Fibroblast of villous mesenchyme (primary cell): ENCODE data around the gene ZBED2. TPM values are rescaled to one million over a fixed set of nuclear protein-coding genes. Genes with fewer than 3 reads are reported as not detected.

Experiments
- DNase-seq: peaks from one replicate; pipeline ENCODE4 v3.0.0-alpha.2; 2010; ENCODE audit warnings: low read depth
- H3K4me3 ChIP-seq: 2 replicates; pipeline ENCODE4 v1.5.1; 2011; ENCODE audit warnings: low read depth, mild to moderate bottlenecking, low read length
- total RNA-seq: library from RNA; depleted of rRNA; stranded (reverse); fragments of >200 nt; gene quantifications from 2 replicates; pipeline ENCODE4 v1.2.3, GENCODE V29; 2012
- TF ChIP-seq, protein P1 (sequence below): IDR thresholded peaks from 2 replicates; pipeline ENCODE4 v1.5.1; 2012; ENCODE audit warnings: low read depth, mild to moderate bottlenecking, low read length; ENCODE audit not compliant: insufficient read depth

ZBED2 gene
- total RNA-seq, 1 donor = not detected

DNA sequence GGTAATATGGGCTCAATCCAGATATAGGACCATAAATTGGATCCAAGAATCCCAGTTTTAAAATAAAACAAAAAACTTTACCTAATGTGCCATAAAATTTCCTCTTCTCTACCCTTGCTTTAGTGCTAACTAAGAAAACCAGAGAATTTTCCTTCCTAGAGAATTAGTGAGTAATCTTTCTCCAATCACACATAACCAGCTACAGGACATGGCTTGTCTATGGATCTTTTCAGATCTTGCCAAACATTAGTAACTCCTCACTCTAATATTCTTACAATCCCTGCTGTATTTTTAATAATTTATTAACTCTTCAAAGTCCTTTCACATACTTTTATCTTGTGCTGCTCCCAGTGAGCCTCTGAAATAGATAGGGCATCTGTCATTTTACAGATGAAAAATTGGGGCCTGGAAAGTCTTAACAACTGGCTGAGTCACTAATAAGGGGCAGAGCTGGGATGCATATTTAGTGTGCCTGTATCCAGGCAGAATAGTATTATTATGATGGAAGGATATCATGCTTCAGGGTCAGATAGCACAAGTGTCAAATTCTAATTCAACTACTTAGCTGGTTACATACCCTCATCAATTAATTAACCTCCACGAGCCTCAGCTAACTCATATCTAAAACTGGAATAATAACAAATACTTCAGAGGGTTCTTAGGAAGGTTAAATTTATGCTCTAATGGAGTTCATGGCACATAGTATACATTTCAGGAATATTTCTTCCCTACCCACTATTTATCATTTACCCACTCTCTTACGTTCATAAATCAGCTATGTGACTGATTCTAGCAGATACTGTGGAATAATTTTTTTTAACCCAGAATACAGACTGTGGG, 5.6 kb downstream of the ZBED2 start:
- TF ChIP-seq, protein P1, sequence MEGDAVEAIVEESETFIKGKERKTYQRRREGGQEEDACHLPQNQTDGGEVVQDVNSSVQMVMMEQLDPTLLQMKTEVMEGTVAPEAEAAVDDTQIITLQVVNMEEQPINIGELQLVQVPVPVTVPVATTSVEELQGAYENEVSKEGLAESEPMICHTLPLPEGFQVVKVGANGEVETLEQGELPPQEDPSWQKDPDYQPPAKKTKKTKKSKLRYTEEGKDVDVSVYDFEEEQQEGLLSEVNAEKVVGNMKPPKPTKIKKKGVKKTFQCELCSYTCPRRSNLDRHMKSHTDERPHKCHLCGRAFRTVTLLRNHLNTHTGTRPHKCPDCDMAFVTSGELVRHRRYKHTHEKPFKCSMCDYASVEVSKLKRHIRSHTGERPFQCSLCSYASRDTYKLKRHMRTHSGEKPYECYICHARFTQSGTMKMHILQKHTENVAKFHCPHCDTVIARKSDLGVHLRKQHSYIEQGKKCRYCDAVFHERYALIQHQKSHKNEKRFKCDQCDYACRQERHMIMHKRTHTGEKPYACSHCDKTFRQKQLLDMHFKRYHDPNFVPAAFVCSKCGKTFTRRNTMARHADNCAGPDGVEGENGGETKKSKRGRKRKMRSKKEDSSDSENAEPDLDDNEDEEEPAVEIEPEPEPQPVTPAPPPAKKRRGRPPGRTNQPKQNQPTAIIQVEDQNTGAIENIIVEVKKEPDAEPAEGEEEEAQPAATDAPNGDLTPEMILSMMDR = no peak
- no peak for DNase-seq
- H3K4me3 ChIP-seq = no peak overlapping the region

GRCh38 chr3:111588527-111588926, 6.6 kb downstream of the ZBED2 start:
- DNase-seq = no peak
- no peak overlapping the region for H3K4me3 ChIP-seq
- TF ChIP-seq, protein P1 = no peak

GRCh38 chr3:111585217-111585616, 9.9 kb downstream of the ZBED2 start:
- no peak for DNase-seq
- TF ChIP-seq, protein P1 = no peak
- H3K4me3 ChIP-seq = no peak overlapping the region

DNA sequence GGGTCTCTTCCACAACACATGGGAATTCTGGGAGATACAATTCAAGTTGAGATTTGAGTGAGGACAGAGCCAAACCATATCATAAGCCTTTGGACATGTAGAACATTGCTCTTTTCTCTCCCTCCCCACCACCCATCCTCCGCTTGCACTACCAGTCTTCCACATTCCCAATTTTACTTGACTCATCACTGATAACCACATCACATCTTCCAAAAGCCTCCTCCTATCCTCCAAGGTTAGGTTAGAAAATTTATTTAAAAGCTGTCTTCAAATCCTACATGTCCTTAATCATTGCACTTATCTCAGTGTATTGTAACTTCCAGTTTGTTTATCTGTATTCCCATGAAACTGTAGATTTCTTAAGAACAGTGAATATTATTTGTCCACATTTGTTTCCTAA, 10.4 kb downstream of the ZBED2 start:
- no peak overlapping the region for H3K4me3 ChIP-seq
- TF ChIP-seq, protein P1 = no peak
- DNase-seq = no peak

DNA sequence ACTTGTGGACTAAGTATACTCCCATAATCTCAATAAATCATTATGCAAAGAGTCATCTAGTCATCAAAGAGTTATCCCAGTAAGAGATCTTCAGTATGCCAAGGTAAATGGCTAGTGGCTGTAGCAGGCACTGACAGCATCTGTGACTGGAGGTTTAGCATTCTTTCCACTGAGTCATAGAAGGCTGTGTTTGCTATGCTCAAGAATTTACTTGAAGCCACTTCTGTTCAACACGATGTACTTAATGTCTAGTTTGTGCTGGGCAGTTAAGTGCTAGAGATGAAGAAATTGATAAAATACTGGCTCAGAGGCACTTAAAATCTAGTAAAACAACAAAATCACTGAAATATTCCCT, 13.0 kb downstream of the ZBED2 start:
- peak; percentile 65 for DNase-seq
- TF ChIP-seq, protein P1 = no peak
- no peak overlapping the region for H3K4me3 ChIP-seq

DNA sequence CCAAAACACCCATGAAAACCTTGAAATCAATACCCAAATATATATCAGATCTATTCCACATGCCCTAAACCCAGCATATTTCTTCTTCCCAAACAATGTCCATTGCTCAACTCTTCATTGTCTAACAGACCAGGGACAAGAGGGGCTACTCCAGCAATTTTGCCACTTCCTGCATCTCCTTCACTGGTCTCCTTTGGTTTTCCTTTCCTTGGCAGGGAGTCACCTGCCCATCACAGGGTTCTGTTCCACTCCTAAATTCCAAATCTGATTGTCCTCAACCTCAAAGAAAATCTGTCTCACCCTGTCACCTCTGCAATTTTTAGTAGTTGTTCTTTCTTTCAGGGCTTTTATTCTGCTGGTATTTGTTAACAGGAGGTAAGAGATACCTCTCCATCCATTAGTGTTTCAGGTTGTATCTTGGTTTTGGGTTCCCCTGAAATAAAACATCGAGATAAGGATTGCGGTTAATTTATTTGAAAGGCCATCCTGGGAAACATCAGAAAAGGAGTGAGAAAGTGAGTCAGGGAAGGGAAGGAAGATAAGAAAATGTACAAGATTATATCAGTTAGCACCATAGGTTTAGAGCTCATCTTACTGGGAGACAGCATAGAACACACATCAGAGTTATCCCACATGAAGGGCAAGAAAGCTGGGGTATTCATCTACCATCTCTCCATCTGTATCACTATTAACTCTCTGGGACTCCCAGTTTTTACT, 13.6 kb downstream of the ZBED2 start:
- H3K4me3 ChIP-seq = no peak overlapping the region
- TF ChIP-seq, protein P1 = no peak
- peak; percentile 16 for DNase-seq
